ENCODE data around the gene MREG.

MREG gene

GRCh38 chr2:215915441-215915840 is 97.9 kb downstream of the MREG start:
- DNase-seq, result no peak

DNA sequence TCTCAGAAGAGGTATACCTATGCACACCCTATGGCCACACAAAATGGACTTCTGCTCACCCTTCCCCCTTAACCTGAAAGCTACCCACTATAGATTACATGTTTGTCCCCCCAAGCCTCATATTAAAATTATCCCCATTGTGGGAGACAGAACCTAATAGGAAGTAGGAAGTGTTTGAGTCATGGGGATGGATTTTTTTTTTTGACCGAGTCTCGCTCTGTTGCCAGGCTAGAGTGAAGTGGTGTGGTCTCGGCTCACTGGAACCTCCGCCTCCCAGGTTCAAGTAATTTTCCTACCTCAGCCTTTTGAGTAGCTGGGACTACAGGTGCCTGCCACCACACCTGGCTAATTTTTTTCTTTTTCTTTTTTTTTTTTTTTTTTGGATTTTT is 98.6 kb downstream of the MREG start:
- DNase-seq, result no peak

GRCh38 chr2:215914054-215914776 is 99.1 kb downstream of the MREG start:
- no peak for DNase-seq

DNA sequence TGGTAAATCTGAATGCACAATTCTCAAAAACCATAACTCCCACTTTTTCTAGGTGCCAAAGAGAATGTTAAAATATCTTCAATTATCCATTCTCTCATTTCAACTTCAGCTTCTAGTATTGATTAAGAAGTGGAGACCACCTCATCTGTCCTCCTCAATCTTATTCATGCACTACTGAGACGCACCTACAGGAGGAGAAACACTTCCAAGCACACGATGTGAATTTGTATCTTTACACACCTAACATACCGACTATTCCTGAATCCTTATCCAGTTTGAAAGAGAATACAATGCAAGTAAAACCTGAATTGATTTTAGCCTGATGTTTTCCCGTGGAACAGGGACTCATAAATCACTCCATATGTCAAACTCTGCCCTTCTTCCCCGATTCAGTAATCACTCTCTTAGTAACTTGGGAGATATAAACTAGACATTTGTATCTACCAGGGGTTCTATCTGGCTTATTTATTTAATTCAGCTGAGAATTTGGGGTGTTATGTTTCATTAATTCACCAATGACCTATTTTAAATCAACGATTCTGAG is 101.0 kb downstream of the MREG start:
- no peak for DNase-seq

DNA sequence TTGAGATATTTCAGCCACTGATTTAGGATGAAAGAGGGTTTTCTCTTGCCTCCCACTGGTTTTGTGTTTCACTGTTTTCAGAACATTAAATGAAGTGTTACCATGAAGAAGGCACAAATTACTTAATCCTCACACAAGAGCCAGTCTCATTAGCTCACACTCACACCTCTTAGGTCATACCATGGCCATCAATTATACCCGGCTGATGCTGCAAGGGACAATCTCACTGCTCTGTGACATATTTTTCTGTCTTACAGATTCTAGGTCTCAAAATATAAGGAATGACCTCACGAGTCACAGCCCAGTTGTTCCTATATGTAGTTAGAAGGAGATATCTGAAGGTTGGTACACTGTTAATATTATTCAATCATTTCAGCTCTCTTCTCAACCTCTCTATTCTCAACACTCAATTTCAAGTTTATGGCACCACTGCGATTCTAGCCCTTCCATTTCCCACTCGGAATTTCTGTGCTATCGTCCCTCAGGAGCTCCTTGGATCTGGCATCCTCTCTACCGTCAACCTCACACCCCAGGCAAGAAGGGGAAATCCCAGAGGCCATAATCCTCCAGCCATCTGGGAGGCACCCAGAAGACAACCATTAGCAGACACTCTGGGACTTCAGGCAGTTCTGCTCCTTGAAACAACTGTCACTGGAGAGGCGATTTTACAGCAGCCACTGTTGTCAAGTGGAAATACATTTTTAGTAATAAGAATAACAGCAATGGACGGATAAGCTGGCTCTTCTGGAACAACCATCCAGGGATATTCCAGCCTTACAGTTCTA is 101.9 kb downstream of the MREG start:
- no peak for DNase-seq

DNA sequence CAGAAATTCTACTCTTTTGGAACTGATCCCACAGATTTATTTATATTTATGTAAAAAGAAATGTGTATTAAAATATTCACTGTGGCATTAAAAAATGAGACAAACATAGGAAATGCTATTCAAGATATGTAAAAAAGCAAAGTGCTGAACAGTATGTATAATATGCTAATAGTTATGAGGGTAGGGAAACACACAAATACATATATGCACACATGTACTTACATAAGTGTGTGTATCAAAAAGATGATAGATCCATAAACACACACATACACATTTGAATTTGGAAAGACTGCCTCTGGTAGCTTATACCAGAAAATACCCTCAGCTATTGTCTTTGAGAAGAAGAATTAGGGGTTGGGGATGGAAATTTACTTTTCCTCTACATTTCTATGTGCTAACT is 103.2 kb downstream of the MREG start:
- no peak for DNase-seq

DNA sequence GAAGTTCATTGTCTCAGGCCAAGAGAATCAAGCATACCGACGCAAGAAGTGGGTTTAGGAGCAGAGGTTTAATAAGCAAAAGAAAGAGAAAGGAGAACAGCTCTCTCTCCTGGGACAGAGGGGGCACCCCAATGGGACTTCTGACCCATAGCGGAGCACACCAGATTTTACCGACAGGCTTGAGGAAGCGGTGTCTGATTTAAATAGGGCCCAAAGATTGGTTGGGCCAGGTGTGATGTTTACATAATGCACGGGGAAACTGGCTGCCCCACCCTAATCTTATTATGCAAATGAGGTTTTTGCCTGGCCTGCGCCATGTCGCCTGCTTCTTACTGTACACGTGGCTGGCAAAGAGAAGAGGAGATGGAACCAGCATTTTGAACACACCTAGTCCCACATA is 106.2 kb downstream of the MREG start:
- no peak for DNase-seq

DNA sequence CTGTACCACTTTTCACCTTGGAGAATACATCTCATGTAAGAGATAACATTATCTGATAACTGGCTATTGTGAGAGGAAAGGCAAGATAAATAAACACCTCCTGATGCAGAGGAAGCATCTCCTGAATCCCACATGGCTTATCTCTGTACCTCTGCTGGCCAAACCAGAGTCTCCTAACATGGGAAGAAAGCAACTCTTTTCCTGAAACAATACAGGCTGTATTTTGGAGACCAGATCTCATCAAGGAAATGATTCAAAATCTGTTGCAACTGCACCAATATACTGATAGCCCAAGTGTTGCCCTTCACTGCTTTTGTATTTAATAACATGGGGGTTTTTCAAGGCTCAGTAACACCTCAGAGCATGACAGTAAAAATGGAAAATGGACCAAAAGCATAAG is 106.9 kb downstream of the MREG start:
- no peak for DNase-seq

- no peak for DNase-seq
These were observed 107.7 kb downstream of the MREG start for GRCh38 chr2:215905691-215906090.

DNA sequence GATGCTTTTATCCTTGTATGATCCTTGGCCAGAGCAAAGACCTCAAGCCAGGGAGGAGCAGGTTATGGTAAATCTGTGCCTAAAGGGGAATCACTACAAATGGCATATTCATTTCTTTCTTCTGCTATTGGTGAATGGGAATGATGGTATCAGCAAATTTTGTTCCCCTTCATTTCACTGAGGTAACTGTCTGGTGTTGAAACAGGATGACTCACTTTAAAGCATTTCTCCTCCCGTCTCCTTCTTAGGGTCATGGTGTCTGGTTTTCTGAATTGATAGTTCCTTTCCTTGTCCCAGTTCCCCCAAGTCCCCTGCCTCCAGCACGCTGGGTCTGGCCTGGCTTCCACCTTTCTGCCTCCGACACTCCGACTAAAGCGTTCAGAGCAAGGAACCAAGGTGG is 109.2 kb downstream of the MREG start:
- no peak for DNase-seq

- no peak for DNase-seq
These were observed 110.1 kb downstream of the MREG start for GRCh38 chr2:215903203-215903602.

GRCh38 chr2:215901796-215902195 is 111.6 kb downstream of the MREG start:
- DNase-seq, result no peak

GRCh38 chr2:215900843-215901242 is 112.5 kb downstream of the MREG start:
- DNase-seq, result no peak

DNA sequence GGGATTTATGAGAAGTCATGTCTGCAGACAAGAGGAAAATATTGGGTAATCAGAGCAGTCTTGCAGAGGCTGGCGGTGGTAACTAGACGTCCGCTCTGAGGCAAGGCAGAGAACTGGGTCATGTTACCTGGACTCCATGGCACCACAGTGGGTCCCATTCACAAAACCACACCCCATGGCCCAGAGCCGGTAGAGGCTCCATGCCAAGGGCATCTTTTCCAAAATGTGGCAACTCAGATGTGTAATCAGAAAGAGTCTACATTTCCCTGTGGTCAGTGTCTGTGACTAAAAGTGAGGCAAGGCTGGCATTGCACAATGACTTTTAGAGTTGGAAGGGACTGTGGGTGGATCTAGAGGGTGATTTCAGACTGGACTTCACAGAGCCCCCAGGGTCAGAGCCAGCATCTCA is 113.1 kb downstream of the MREG start:
- peak; percentile 76 for DNase-seq

DNA sequence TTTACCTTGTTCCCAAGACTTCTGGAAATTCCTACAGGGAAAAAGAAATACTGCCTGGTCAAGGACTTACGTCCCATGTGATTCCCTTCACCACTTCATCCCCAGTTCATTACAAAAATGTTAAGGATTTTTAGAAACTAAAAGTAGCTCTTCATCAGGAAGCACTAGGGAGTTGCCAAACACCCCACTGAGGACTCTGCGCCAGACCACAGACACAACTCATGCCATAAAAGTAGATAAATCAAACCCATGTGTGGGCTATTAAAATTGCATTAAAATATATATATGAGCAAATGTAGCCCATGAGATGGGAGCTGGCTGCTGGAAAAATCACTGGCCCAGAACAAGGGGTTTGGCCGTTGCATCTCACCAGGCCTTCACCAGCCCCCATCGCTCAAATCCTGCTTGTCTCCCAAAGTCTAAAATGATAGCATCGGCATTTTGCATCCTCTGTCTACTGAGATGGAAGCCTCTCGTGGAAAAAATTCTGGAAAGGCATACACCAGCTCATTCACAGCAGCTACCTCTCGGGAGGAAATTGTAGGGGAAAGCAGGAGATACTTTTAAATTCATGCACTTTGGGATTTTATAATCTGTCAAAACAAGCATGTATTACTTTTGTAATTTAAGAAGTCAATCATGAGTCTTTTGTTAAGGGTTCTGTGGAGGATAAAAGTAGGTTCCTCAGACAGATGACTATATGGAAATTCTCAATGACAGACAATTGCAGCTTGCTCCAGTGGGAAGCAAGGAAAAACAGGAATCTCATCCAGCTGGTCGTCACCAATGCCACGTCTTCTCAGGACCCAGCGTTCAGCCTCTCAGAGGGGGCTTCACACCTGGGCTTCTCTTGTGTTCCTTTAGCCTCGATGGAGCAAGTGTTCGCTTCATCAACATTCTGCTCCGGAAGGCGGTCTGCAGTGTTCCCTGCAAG is 113.9 kb downstream of the MREG start:
- no peak for DNase-seq

GRCh38 chr2:215898363-215898762 is 115.0 kb downstream of the MREG start:
- no peak for DNase-seq

DNA sequence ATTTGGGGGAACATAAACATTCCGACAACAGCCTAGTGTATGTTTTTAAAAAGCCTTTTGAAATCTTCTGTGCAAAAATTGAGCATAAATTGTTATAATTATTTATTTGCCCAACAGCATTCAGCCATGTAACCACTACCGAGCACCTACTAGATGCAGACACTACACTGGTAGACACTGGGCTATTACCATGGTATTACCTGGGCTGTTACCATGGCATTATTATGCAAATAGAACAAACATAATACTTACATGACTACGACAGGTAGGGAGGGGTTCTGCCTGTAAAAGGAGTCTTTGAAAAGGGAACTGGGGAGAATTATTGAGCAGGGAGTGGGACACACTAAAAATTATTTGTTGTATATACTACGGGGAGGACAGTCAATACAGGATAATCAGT is 116.4 kb downstream of the MREG start:
- no peak for DNase-seq

DNA sequence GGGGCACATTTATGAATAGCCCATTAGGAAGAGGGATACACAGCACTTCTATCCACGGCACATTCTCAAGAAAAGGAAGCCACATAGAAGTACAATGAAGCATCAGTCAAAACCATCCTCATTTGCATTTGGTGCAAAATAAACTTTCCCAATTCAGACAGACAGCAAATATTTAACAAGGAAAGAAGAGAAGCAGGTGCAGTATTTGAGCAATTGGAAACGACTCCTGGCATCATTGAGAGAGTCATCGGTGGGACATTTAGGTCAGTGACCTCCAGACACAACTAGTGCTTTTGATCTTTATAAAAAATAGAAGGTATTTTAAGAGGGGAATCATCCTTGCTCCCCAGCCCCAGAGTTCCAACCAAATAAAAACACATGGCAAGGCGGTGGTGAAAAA is 118.0 kb downstream of the MREG start:
- DNase-seq, result no peak

Measured in CD4-positive, alpha-beta T cell treated with Interleukin-15 for 1 hour (primary cell).